Testis (tissue), 3 donors: Measurements from ENCODE around the gene SOCS4. TPM values are rescaled to one million over a fixed set of nuclear protein-coding genes. Genes with fewer than 3 reads are reported as not detected.

ENCODE experiments used
- DNase-seq: peaks from one replicate; pipeline ENCODE4 v3.0.0-alpha.2; 2019
- H3K27ac ChIP-seq, 2 donors: fragments of 200-600 bp; sonication (generic); one replicate each; pipeline ENCODE4 v1.5.1; 2019
- H3K27me3 ChIP-seq: fragments of 200-600 bp; sonication (generic); one replicate; pipeline ENCODE4 v1.5.1; 2019
- H3K36me3 ChIP-seq: fragments of 200-600 bp; sonication (generic); one replicate; pipeline ENCODE4 v1.5.1; 2017; ENCODE audit warnings: low read depth; ENCODE audit errors: missing control alignments
- H3K4me1 ChIP-seq: fragments of 200-600 bp; sonication (generic); one replicate; pipeline ENCODE4 v1.5.1; 2019
- H3K4me3 ChIP-seq, 2 donors: fragments of 200-600 bp; sonication (generic); one replicate each; pipeline ENCODE4 v1.5.1; 2017 to 2019
- H3K9me3 ChIP-seq: fragments of 200-600 bp; sonication (generic); one replicate; pipeline ENCODE4 v1.5.1; 2017
- CTCF ChIP-seq, 3 experiments: fragments of 450-650 bp in 2 of 3; fragments of 200-600 bp in 1 of 3; sonication (generic) in 1 of 3; IDR thresholded peaks; one replicate each; pipeline ENCODE4 v1.5.1; 2016 to 2019; ENCODE audit warnings: antibody characterized with exemption in 3 of 3, mild to moderate bottlenecking in 2 of 3, moderate library complexity in 1 of 3
- POLR2A ChIP-seq: fragments of 450-650 bp; IDR thresholded peaks from one replicate; pipeline ENCODE4 v1.6.1; 2017; ENCODE audit warnings: antibody characterized with exemption, mild to moderate bottlenecking, moderate library complexity
- WGBS, 2 donors: methylation state at CpG; one replicate each; pipeline ENCODE4 v1.1.5; 2018; 5-methylcytosine and 5-hydroxymethylcytosine counted together
- intact Hi-C: fragments of 100-400 bp; cut with DNase I; formaldehyde crosslinking; loops from one replicate; pipeline ENCODE4 v1.15.1; 2023; ENCODE audit warnings: low total_unique reads
- polyA plus RNA-seq: library from polyadenylated mRNA; stranded (reverse); fragments of 350-450 nt; fragmentation: Illumina TruSeq; extraction: RNeasy Lipid Tissue Mini Kit (QIAGEN cat#74804); gene quantifications from one replicate; pipeline ENCODE4 v1.2.3, GENCODE V29; 2014; ENCODE audit warnings: low read depth, low replicate concordance; ENCODE audit not compliant: insufficient read depth
- total RNA-seq, 2 donors: library from RNA; depleted of rRNA; stranded (reverse); fragments of >200 nt; gene quantifications; one replicate each; pipeline ENCODE4 v1.2.3, GENCODE V29; 2016

Gene SOCS4
- total and polyA plus RNA-seq, 3 donors from 2014 or later: 7.5 to 11.4 (median 7.7) TPM

DNA sequence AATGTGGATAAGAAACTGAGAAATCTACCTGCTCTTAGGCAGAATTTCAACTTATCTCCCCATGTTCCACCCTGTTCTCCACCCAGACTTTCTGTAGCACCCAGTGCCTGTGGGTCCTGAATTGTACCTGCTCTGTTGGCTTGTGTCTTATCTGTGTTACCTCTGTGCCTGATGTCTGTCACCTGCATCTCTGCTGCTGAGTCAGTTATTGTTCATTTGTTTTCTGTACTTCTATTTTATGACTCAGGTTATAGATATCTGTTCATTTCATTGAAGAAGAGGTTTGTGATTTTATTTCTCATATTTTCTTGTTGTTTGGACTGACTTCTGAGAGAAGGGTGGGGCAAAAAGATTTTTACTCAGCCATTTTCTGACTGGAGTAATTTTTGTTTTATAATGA, 11.7 kb downstream of the SOCS4 start:
- Histone ChIP-seq H3K4me3 (no peak overlapping the region), H3K4me1 (no peaks in the 10 kb centered on the region), H3K27me3 (no peaks in the 10 kb centered on the region), H3K36me3 (no peaks in the 10 kb centered on the region), H3K9me3 (no peaks in the 10 kb centered on the region), H3K27ac (no peak overlapping the region)
- intact Hi-C loops: no loop called here
- no peak for DNase-seq
- TF ChIP-seq POLR2A (no peak), CTCF (IDR thresholded peaks at IDR 0.05) (no peak)

DNA sequence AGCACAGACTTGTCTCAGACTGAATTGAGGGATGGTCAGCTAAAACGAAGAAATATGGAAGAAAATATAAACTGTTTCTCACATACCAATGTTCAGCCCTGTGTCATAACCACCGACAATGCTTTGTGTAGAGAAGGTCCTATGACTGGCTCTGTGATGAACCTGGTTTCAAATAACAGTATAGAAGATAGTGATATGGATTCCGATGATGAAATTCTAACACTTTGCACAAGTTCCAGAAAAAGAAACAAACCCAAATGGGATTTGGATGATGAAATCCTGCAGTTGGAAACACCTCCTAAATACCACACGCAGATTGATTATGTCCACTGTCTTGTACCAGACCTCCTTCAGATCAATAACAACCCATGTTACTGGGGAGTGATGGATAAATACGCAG, 16.5 kb downstream of the SOCS4 start:
- TF ChIP-seq CTCF (IDR thresholded peaks at IDR 0.05): no peak
- TF ChIP-seq POLR2A: no peak
- 96 to 97% methylated on average over 5 of the region's 5 CpGs for WGBS, 2 donors
- Histone ChIP-seq H3K27ac (no peak overlapping the region), H3K4me3 (no peak overlapping the region), H3K4me1 (no peaks in the 10 kb centered on the region), H3K27me3 (no peaks in the 10 kb centered on the region), H3K9me3 (no peaks in the 10 kb centered on the region), H3K36me3 (no peaks in the 10 kb centered on the region)
- DNase-seq: no peak
- intact Hi-C loops: no loop called here

DNA sequence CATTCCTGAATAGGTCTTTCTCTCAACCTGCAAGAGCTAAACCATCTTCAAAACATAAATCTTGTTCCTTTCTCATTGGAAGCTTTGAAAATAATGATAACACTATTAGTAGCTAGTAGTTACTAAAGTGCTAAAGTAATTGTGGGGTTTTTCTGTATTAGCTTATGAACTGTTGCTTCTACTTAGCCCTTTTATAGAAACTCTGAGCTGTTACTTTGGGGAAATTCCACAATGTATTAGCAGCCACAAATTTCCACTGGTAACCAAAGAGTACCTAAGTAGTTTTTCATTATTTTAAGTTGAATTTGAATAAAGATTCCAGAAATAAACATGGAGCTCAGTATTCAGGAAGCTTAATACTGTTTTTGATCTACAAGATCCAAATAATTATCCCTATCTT, 18.1 kb downstream of the SOCS4 start:
- no peak for TF ChIP-seq POLR2A
- TF ChIP-seq CTCF (IDR thresholded peaks at IDR 0.05): no peak

GRCh38 chr14:55047301-55048053, 20.4 kb downstream of the SOCS4 start:
- no peak for DNase-seq
- Histone ChIP-seq H3K27me3 (no peaks in the 10 kb centered on the region), H3K4me1 (peaks cover under 1% of the 10 kb centered on the region), H3K36me3 (no peaks in the 10 kb centered on the region), H3K27ac (no peak overlapping the region), H3K9me3 (no peaks in the 10 kb centered on the region), H3K4me3 (no peak overlapping the region)
- 84 to 89% methylated on average over 5 of the region's 5 CpGs for WGBS, 2 donors
- no peak for TF ChIP-seq CTCF (IDR thresholded peaks at IDR 0.05)
- TF ChIP-seq POLR2A: no peak
- intact Hi-C loops: no loop called here

More for the DNA sequence above, 18.1 kb downstream of the SOCS4 start:
- no peak for DNase-seq
- H3K4me1 ChIP-seq: no peaks in the 10 kb centered on the region
- H3K27me3 ChIP-seq: no peaks in the 10 kb centered on the region
- H3K9me3 ChIP-seq: no peaks in the 10 kb centered on the region
- intact Hi-C loops: no loop called here
- H3K4me3 ChIP-seq: no peak overlapping the region
- no peak overlapping the region for H3K27ac ChIP-seq
- H3K36me3 ChIP-seq: no peaks in the 10 kb centered on the region

DNA sequence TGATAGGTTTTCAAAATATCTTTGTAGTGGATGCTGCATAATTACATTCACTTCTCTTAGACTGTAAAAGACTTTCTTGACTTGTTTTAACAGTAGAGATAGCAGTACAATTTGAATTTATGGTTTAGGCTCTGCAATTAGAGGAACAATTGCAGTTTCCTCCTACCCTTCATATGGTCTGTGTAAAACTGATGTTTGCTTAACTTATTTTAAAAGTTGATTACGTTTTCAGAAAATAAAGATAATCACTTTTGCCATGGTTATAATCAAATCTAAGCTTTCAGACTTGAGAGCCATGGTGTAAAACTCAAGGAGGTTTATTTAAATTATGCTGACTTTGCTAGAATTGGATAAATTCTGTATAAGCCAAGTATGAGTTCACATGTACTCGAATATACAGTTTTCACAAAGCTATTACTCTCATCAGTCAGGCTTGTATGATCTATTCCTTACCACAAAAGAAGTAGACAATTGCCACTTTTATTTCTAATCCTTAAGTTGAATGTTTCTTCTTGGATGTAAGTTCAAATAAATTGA, 21.9 kb downstream of the SOCS4 start:
- intact Hi-C loops: no loop called here
- Histone ChIP-seq H3K4me3 (no peak overlapping the region), H3K9me3 (no peaks in the 10 kb centered on the region), H3K27me3 (no peaks in the 10 kb centered on the region), H3K36me3 (no peaks in the 10 kb centered on the region), H3K27ac (no peak overlapping the region), H3K4me1 (peaks cover 14% of the 10 kb centered on the region)
- WGBS, 2 donors: 70 to 71% methylated on average over 2 of the region's 2 CpGs
- TF ChIP-seq CTCF (IDR thresholded peaks at IDR 0.05): no peak
- TF ChIP-seq POLR2A: no peak
- DNase-seq: no peak
